Heart left ventricle (tissue), 13 donors: ENCODE measurements around the gene MTUS2.

ENCODE experiments used
- POLR2A ChIP-seq, 2 donors: fragments of 450-650 bp; IDR thresholded peaks; one replicate each; pipeline ENCODE4 v1.6.1; 2017; ENCODE audit warnings: antibody characterized with exemption in 2 of 2, mild to moderate bottlenecking in 2 of 2, moderate library complexity in 2 of 2
- TF ChIP-seq, protein P1 (sequence below), 12 donors: fragments of 200-600 bp; sonication (generic) in 4 of 12; IDR thresholded peaks; one replicate each; pipeline versions ENCODE4 v1.5.0 to v1.8.0; 2018 to 2022; ENCODE audit warnings: antibody characterized with exemption in 12 of 12, mild to moderate bottlenecking in 5 of 12
- donor health status: ischemic (EF 13 %, LVEDD 7.1; RV severe dilation, severe dysfunction).
- donor health status: DM: no; HTN: yes; CAD: no.
- donor health status: DM: no; HTN: no; CAD: no.
- donor health status: ischemic (EF 25% LVEDD 6.9; RV normal size, moderate dysfunction).
- donor health status: ischemic (EF 25% LVEDD 5.7; RV mildly dilated, moderate dysfunction).
- donor health status: ischemic (EF 35%, LVEDD 5.7; RV mildly dilated, moderate dysfunction).
- donor health status: nonischemic (EF 11% LVEDD 7.7; RV severe dilation, severe dysfunction).
- donor health status: DM: yes; HTN: yes; CAD: no.
- donor health status: PGD.
- donor health status: ischemic (EF 29% LVEDD 5.4; RV normal size, mild dysfunction).
- donor health status: nonischemic (EF 23%, LVEDD 6.1; RV moderate dilation, normal function).

DNA sequence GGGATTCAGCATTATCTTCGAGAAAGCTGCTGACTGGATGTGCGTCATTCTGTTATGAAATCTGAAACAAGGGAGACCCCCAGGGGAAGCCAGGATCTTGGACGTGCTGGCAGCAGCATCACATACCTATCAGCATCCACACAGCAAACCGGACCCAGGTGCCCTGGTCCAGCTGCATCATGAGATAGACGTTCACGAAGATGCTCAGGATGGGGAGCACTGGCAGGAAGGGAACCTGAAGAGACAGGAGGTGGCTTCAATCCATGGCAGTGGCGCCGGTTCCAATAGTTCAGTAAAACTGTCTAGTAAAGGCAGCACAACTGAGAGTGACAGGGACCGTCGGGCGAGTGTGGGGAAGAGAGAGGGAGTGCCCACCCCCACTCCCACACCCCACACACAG, 695.9 kb downstream of the MTUS2 start:
- TF ChIP-seq, protein P1, sequence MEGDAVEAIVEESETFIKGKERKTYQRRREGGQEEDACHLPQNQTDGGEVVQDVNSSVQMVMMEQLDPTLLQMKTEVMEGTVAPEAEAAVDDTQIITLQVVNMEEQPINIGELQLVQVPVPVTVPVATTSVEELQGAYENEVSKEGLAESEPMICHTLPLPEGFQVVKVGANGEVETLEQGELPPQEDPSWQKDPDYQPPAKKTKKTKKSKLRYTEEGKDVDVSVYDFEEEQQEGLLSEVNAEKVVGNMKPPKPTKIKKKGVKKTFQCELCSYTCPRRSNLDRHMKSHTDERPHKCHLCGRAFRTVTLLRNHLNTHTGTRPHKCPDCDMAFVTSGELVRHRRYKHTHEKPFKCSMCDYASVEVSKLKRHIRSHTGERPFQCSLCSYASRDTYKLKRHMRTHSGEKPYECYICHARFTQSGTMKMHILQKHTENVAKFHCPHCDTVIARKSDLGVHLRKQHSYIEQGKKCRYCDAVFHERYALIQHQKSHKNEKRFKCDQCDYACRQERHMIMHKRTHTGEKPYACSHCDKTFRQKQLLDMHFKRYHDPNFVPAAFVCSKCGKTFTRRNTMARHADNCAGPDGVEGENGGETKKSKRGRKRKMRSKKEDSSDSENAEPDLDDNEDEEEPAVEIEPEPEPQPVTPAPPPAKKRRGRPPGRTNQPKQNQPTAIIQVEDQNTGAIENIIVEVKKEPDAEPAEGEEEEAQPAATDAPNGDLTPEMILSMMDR (IDR thresholded peaks at IDR 0.05) = no peak
- TF ChIP-seq POLR2A (IDR thresholded peaks at IDR 0.05) = no peak
